Thoracic aorta (tissue), 2 donors: Measurements from ENCODE around the gene ALKBH3. TPM values are rescaled to one million over a fixed set of nuclear protein-coding genes. Genes with fewer than 3 reads are reported as not detected.

Source experiments
- ATAC-seq: fragments of 150-250 bp; one replicate; pipeline ENCODE4 v1.8.0; 2017; ENCODE audit warnings: low read depth; ENCODE audit not compliant: insufficient number of reproducible peaks, low FRiP score
- DNase-seq: peaks from one replicate; pipeline ENCODE4 v3.0.0-alpha.2; 2020; ENCODE audit warnings: low spot score
- H3K27ac ChIP-seq, 2 donors: fragments of 200-600 bp; sonication (generic); 1 replicate in 1 of 2; 2 replicates in 1 of 2; pipeline ENCODE4 v1.5.1; 2016; ENCODE audit warnings: mild to moderate bottlenecking in 2 of 2, moderate library complexity in 2 of 2
- H3K27me3 ChIP-seq: fragments of 200-600 bp; sonication (generic); replicated peaks from 2 replicates; pipeline ENCODE4 v1.6.0; 2016; ENCODE audit warnings: mild to moderate bottlenecking; ENCODE audit not compliant: insufficient read depth
- H3K36me3 ChIP-seq: fragments of 200-600 bp; sonication (generic); one replicate; pipeline ENCODE4 v1.5.1; 2016
- H3K4me1 ChIP-seq, 2 donors: fragments of 200-600 bp; sonication (generic); 1 replicate in 1 of 2; 2 replicates in 1 of 2; pipeline versions ENCODE4 v1.5.1 to v1.6.0; 2016; ENCODE audit warnings: low read depth in 2 of 2, mild to moderate bottlenecking in 1 of 2; ENCODE audit not compliant: control insufficient read depth in 1 of 2
- H3K4me3 ChIP-seq: fragments of 200-600 bp; sonication (generic); 2 replicates; pipeline ENCODE4 v1.5.1; 2016; ENCODE audit warnings: mild to moderate bottlenecking
- H3K9me3 ChIP-seq: fragments of 200-600 bp; sonication (generic); 2 replicates; pipeline ENCODE4 v1.5.1; 2016
- total RNA-seq, 2 donors: library from RNA; depleted of rRNA; stranded (reverse); fragments of >200 nt; gene quantifications; one replicate each; pipeline versions ENCODE4 v1.1.0 to v1.2.3, GENCODE V29; 2016
- TF ChIP-seq, protein P1 (sequence below): fragments of 200-600 bp; sonication (generic); IDR thresholded peaks from one replicate; pipeline ENCODE4 v1.5.1; 2019; ENCODE audit warnings: antibody characterized with exemption

Gene ALKBH3
- 10 to 100 TPM; 28.1 to 65.5 TPM for total RNA-seq

DNA sequence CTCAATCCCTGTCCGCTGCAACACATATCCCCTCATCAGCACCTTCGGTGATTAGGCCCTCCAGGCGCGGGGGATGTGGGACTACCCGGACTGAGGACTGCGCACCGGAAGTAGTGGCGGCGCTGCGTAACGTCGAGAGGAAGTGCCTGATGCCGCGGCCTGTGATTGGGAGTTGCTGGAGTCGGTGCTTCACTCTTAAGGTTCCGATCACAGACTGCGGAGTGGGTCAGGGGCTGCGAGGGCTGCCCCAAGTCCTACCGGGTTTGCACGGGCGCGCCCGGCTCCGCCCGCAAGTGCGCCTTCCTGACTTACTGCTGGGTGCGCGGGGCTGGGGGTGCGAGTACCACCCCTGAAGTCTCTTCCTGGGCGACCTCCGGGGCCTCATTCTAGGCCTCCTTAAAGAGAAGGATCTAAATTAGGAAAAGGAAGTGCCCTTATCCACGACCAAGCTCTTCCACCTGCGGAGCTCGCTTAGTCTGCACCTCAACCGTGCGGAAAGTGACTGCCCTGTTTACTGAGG lies at the start of gene ALKBH3:
Gene ALKBH3, plus strand, starts transcription at position 192 of the 520 bp plus-strand sequence. CDS start 1,822 bp downstream, outside the sequence.
- Histone ChIP-seq H3K4me1 (peaks cover 8 to 18% of the 10 kb centered on the region in 2 donors), H3K27me3 (no peaks in the 10 kb centered on the region), H3K27ac (peak within 1 kb of the TSS; percentile 56 to 61), H3K4me3 (peak within 1 kb of the TSS; percentile 92), H3K36me3 (peaks cover 10% of the 10 kb centered on the region), H3K9me3 (no peaks in the 10 kb centered on the region)
- TF ChIP-seq, protein P1, sequence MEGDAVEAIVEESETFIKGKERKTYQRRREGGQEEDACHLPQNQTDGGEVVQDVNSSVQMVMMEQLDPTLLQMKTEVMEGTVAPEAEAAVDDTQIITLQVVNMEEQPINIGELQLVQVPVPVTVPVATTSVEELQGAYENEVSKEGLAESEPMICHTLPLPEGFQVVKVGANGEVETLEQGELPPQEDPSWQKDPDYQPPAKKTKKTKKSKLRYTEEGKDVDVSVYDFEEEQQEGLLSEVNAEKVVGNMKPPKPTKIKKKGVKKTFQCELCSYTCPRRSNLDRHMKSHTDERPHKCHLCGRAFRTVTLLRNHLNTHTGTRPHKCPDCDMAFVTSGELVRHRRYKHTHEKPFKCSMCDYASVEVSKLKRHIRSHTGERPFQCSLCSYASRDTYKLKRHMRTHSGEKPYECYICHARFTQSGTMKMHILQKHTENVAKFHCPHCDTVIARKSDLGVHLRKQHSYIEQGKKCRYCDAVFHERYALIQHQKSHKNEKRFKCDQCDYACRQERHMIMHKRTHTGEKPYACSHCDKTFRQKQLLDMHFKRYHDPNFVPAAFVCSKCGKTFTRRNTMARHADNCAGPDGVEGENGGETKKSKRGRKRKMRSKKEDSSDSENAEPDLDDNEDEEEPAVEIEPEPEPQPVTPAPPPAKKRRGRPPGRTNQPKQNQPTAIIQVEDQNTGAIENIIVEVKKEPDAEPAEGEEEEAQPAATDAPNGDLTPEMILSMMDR, result no peak
- peak; percentile 97 for ATAC-seq
- peak; percentile 81 for DNase-seq

- Histone ChIP-seq H3K9me3 (no peaks in the 10 kb centered on the region), H3K36me3 (no peaks in the 10 kb centered on the region), H3K4me1 (peaks cover 6 to 36% of the 10 kb centered on the region in 2 donors), H3K4me3 (no peak overlapping the region), H3K27me3 (no peaks in the 10 kb centered on the region), H3K27ac (peak overlapping the region; percentile 52 to 68)
- ATAC-seq (peak; percentile 96), DNase-seq (peak; percentile 57)
- TF ChIP-seq, protein P1, result no peak
Observed at GRCh38 chr11:43830928-43831440, 49.6 kb upstream of the ALKBH3 start.

- no peaks in the 10 kb centered on the region for H3K36me3 ChIP-seq
- H3K27me3 ChIP-seq, result no peaks in the 10 kb centered on the region
- DNase-seq (no peak), ATAC-seq (no peak)
- TF ChIP-seq, protein P1, result no peak
- peaks cover 6 to 36% of the 10 kb centered on the region in 2 donors for H3K4me1 ChIP-seq
- H3K9me3 ChIP-seq, result no peaks in the 10 kb centered on the region
- H3K27ac ChIP-seq, result no peak overlapping the region
- no peak overlapping the region for H3K4me3 ChIP-seq
Observed at GRCh38 chr11:43832536-43832935, 48.1 kb upstream of the ALKBH3 start.

GRCh38 chr11:43833657-43834073 lies 47.0 kb upstream of the ALKBH3 start:
- H3K27ac ChIP-seq, result peak overlapping the region in 1 of 2 donors; percentile 17
- no peak overlapping the region for H3K4me3 ChIP-seq
- H3K36me3 ChIP-seq, result no peaks in the 10 kb centered on the region
- ATAC-seq (no peak), DNase-seq (no peak)
- TF ChIP-seq, protein P1, result no peak
- no peaks in the 10 kb centered on the region for H3K27me3 ChIP-seq
- no peaks in the 10 kb centered on the region for H3K9me3 ChIP-seq
- H3K4me1 ChIP-seq, result peaks cover 6 to 36% of the 10 kb centered on the region in 2 donors

- H3K27me3 ChIP-seq, result no peaks in the 10 kb centered on the region
- no peak for ATAC-seq
- DNase-seq, result no peak
- no peaks in the 10 kb centered on the region for H3K9me3 ChIP-seq
- H3K27ac ChIP-seq, result no peak overlapping the region
- no peaks in the 10 kb centered on the region for H3K36me3 ChIP-seq
- peaks cover 6 to 36% of the 10 kb centered on the region in 2 donors for H3K4me1 ChIP-seq
- TF ChIP-seq, protein P1, result no peak
- H3K4me3 ChIP-seq, result no peak overlapping the region
Observed at GRCh38 chr11:43834286-43834685, 46.3 kb upstream of the ALKBH3 start.
